GM19324 (cell line): Measurements from ENCODE around the gene ZNF576.
"Not testable (repeated sequence)": the region's sequence is repeated elsewhere in the genome, so short reads cannot be mapped to it uniquely, and the experiment has no call there.

Source experiments
- ATAC-seq: cut with Tn5 transposase; IDR thresholded peaks from one replicate; pipeline ENCODE4 v1.9.1; 2021; ENCODE audit warnings: mild to moderate bottlenecking, moderate library complexity; ENCODE audit not compliant: unreplicated experiment, low FRiP score

ZNF576 gene

GRCh38 chr19:43623889-43624670 is 27.7 kb downstream of the ZNF576 start:
- no peak for ATAC-seq

GRCh38 chr19:43624933-43625332 is 28.5 kb downstream of the ZNF576 start:
- no peak for ATAC-seq

GRCh38 chr19:43625918-43626579 is 29.7 kb downstream of the ZNF576 start:
- no peak for ATAC-seq

GRCh38 chr19:43626838-43627237 is 30.4 kb downstream of the ZNF576 start:
- no peak for ATAC-seq

GRCh38 chr19:43628646-43629326 is 32.4 kb downstream of the ZNF576 start:
- ATAC-seq: no peak

DNA sequence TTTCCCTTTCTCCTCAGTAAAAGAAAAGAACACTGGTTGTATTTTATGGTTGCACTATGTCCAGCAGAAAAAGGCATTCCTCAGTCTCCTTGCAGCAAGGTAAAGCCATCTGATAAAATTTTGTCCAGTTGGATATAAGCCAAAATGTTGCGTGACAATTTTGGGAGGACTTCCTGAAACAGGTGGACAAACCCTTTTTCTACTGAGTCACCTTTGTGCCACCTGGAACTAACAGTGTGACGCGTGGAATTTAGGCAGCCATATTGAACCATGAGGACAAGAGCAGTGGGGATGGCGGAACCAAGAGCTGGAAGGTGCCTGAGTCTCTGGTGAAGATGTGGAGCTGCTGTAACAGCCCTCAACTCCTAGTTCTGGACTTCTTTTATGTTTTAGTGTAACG is 35.1 kb downstream of the ZNF576 start:
- ATAC-seq: no peak

GRCh38 chr19:43633520-43633919 is 37.1 kb downstream of the ZNF576 start:
- no peak for ATAC-seq

GRCh38 chr19:43634068-43634467 is 37.7 kb downstream of the ZNF576 start:
- ATAC-seq: no peak

GRCh38 chr19:43634506-43634871 is 38.1 kb downstream of the ZNF576 start:
- no peak for ATAC-seq

GRCh38 chr19:43634872-43635560 is 38.6 kb downstream of the ZNF576 start:
- ATAC-seq: no peak

DNA sequence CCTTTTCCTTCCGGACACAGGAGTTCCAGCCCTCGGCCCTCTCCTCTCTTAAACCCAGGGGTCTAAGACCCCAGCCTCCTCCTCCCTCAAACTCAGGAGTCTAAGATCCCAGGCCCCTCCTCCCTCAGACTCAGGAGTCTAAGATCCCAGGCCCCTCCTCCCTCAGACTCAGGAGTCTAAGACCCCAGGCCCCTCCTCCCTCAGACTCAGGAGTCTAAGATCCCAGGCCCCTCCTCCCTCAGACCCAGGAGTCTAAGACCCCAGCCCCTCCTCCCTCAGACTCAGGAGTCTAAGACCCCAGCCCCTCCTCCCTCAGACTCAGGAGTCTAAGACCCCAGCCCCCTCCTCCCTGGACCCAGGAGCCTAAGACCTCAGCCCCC is 39.2 kb downstream of the ZNF576 start:
- not testable (repeated sequence) for ATAC-seq

DNA sequence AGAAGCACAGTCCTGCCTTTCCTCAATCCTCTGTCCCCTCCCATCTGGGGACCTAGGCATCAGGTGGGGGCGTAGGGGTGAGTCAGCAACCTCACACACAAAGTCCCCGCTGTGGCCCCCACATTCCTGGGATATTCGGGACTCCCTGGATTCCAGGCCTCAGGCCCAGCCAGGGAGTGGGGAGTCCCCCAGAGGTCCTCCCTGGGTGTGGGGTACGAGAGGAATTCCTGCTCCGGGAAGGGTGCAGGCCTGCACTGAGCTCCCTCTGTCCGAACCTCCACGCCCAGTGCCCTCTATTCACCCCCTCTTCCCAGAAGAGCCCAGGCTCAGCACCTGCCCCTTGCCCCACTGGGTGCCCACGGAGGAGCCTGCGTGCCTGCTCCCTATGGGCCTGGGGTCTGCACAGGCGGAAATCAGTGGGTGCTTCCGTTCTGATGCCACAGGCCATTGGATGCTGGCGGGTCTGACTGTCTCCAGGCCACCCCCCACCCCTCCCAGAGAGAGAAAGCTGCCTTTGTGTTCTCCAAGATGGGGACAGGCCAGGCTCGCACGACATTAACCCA is 39.8 kb downstream of the ZNF576 start:
- no peak for ATAC-seq

DNA sequence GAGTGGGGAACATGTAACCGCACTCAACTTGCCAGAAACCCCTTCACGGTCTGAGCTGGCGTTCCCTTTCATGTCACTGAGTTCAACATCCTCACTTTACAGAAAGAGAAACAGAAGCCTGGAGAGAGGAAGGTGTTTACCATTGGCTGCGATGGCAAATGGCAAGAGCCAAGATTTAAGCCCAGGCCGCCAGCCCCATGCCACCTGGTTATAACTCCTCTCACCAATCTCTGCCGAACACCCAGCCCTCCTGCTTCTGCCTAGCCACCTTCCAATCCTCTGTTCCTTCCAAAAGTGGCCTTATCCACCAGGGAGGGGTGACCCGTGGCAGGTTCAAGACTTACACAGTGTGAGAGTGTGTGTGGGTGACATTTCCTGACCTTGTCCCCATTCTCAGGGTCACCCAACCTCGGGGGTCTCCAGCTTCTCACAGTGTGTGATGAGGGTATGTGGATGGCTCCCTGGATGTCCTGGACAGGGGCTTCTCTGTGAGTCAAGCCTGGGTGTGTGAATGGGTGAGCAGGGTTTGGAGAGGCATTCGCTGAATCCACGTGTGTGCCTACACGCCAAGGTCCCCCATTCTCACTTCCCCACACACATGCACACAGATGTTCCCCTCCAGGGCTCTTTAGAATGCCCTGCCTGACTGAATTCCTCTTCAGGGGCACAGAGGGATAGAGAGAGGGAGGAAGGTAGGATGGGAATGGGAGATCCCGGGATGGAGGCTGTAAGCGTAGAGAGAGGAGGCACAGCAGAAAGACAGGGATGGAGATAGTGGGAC is 42.0 kb downstream of the ZNF576 start:
- ATAC-seq: no peak

DNA sequence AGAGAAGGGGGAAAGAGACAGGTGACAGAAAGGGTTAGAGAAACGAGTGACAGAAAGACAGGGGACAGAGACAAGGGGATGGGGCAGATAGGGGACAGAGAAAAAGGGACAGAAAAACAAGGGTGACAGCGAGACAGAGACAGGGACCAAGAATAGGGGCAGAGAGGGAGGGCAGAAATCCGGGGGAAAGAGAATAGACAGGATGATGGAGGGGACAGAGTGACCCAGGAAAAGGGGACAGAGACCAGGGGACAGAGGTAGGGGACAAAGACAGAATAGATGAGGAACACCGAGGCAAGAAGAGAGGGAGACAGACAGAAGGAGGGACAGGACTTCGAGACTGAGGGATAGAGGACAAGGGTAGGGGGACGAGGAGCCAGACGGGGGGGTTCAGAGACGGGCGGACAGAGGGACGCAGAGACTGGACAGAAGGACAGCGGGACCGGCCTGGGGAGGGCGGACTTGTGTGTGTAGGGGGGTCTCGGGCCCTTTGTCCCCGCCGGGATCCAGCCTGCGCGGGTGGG is 42.7 kb downstream of the ZNF576 start:
- ATAC-seq: no peak

DNA sequence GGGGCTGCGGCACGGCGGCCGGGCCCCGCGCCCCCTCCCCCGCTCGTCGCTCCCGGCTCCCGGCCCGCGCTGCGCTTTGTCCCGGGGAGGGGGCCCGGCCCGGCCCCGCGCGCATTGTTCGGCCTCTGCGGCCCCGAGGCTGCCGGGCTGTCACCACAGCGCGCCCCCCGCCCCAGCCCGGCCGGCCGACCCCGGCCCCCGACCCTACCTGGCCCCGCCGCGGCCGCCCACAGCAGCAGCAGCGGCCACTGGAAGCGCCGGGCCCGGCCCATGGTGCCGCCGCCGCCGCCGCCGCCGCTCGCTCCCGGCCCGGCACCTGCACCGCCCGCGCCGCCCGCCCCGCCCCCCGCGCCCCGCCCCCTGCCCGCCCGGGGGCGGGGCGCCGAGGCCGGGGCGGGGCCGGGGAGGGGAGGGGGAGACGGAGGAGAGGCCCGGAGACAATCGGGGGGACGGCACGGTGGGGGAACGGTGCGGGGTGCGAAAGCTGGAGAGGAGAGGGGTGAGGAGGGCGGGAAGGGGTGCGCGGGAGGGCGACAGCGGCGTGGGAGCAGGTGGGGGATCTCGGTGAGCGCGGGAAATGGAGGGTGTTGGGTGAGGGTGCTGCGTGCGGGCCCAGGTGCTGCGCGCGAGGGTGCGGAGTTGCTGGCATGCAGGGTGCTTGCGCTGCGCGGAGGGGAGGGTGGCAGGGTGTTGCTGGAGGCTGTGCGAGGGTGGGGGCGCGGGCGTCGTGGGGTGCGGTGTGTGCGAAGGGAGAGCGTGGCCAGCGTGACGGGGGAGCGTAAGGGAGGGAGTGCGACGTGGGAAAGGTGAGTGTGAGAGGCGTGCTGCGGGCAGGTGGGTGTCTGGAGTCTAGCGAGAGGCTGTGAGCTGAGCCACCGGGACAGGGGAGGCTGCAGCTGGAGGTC is 43.4 kb downstream of the ZNF576 start, which contains the start of gene CADM4:
CADM4 (minus strand) TSS at position 332 of the 905 bp plus-strand sequence; CDS start at position 272, 60 bp downstream.
- ATAC-seq: no peak

DNA sequence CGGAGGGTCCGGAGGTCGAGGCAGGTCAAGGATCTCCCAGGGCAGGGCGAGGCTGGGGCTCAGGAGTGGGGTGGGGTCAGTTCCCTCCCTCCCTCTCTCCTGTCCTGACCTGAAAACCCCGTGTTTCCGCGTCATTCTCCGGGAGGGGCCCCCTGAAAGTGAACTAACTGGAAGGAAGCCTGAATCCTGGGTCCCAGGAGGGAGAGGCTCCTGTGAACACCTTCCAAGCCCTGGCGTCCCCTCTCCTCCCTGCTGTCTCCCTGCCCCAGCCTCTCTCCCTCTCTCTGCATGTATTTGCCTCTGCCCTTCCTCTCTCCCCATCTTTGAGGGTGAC is 44.0 kb downstream of the ZNF576 start:
- no peak for ATAC-seq

DNA sequence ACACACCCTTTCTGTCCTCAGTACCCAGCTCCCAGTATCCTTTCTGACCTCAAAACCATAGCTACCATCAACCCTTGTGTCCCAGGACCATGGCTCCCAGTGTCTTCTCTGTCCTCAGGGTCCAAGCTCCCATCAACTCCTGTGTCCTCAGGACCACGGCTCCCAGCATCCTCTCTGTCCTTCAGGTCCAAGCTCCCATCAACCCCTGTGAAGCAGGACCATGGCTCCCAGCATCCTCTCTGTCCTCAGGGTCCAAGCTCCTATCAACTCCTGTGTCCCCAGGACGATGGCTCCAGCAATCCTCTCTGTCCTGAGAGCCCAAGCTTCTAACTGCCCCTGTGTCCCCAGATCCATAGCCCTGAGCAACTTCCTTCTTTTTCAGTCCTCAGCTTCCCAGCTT is 44.9 kb downstream of the ZNF576 start:
- ATAC-seq: no peak

- ATAC-seq: no peak
Measured at GRCh38 chr19:43642531-43642930, 46.1 kb downstream of the ZNF576 start.

DNA sequence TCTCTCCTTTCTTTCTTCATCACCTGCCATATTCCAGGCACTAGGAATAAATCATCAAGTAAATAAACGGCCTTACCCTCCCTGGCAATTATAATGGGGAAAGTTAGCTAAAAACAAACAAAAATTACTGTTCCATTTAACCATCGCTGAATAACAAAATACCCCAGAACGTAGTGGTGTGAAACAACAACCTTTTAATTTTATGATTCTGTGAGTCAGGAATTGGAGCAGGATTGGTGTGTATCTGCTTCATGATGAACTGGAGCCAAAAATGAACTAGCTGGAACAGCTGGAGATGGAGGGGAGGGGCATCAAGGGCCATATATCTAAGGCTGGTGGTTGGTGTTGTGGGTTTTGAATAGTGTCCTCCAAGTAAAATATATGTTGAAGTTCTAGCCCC is 46.9 kb downstream of the ZNF576 start:
- no peak for ATAC-seq
